K562 (cell line): ENCODE data around the gene NPEPPS. TPM values are rescaled to one million over a fixed set of nuclear protein-coding genes. Genes with fewer than 3 reads are reported as not detected.

Experiments
- ATF6 ChIP-seq: sonication (generic); formaldehyde crosslinking; IDR thresholded peaks from 2 replicates; pipeline ENCODE4 v1.4.0; 2020; ENCODE audit warnings: mild to moderate bottlenecking, missing genetic modification reagents
- CBX8 ChIP-seq: fragments of 200-600 bp; sonication (generic); IDR thresholded peaks from 2 replicates; pipeline ENCODE4 v1.6.1; 2012; ENCODE audit warnings: borderline replicate concordance, mixed run types, low read depth, mild to moderate bottlenecking, moderate library complexity, mixed read lengths, low read length, control low read depth, inconsistent platforms; ENCODE audit not compliant: poor library complexity, severe bottlenecking; ENCODE audit errors: extremely low read depth
- CCAR2 ChIP-seq: fragments of 200-400 bp; formaldehyde crosslinking; IDR thresholded peaks from 2 replicates; pipeline ENCODE4 v1.6.1; 2017; ENCODE audit warnings: mild to moderate bottlenecking, low read depth, low read length
- CSDE1 ChIP-seq, 2 experiments: fragments of 450-650 bp; IDR thresholded peaks; 2 replicates each; pipeline ENCODE4 v1.6.1; 2016; ENCODE audit warnings: mild to moderate bottlenecking in 1 of 2
- DEAF1 ChIP-seq: fragments of 450-650 bp; formaldehyde crosslinking; IDR thresholded peaks from 2 replicates; pipeline ENCODE4 v1.4.0; 2020; ENCODE audit warnings: mild to moderate bottlenecking, moderate library complexity
- FOXJ3 ChIP-seq: sonication (generic); formaldehyde crosslinking; IDR thresholded peaks from 2 replicates; pipeline ENCODE4 v1.4.0; 2020; ENCODE audit warnings: mild to moderate bottlenecking, missing genetic modification reagents
- HLTF ChIP-seq: fragments of 450-650 bp; IDR thresholded peaks from 2 replicates; pipeline ENCODE4 v1.6.1; 2016
- KLF16 ChIP-seq: IDR thresholded peaks from 2 replicates; pipeline ENCODE4 v1.6.1; 2016; ENCODE audit warnings: antibody characterized with exemption
- MCM5 ChIP-seq: fragments of 450-650 bp; IDR thresholded peaks from 2 replicates; pipeline ENCODE4 v1.6.1; 2016; ENCODE audit warnings: low read depth
- MCM7 ChIP-seq, 2 experiments: fragments of 450-650 bp; IDR thresholded peaks; 2 replicates each; pipeline ENCODE4 v1.6.1; 2016 to 2018
- PHF8 ChIP-seq: fragments of 200-600 bp; sonication (generic); IDR thresholded peaks from 2 replicates; pipeline ENCODE4 v1.6.1; 2012; ENCODE audit warnings: mixed run types, mild to moderate bottlenecking, inconsistent platforms, low read length, moderate library complexity, borderline replicate concordance
- SMAD1 ChIP-seq: fragments of 150-350 bp; IDR thresholded peaks from 2 replicates; pipeline ENCODE4 v1.6.1; 2014; ENCODE audit warnings: low read length, low read depth; ENCODE audit not compliant: partially characterized antibody
- THAP12 ChIP-seq: fragments of 250-450 bp; sonication (Bioruptor Pico); IDR thresholded peaks from 2 replicates; pipeline ENCODE4 v1.9.0; 2021; ENCODE audit warnings: mild to moderate bottlenecking, inconsistent platforms
- ZBTB1 ChIP-seq: sonication (generic); formaldehyde crosslinking; IDR thresholded peaks from 2 replicates; pipeline ENCODE4 v1.8.1; 2023; ENCODE audit warnings: missing genetic modification reagents, low read depth, mild to moderate bottlenecking, borderline replicate concordance
- ZNF408 ChIP-seq: fragments of 250-450 bp; sonication (Bioruptor Pico); IDR thresholded peaks from 2 replicates; pipeline ENCODE4 v1.4.0; 2020; ENCODE audit warnings: low read depth, mild to moderate bottlenecking, moderate library complexity
- ZNF75A ChIP-seq: fragments of 450-650 bp; formaldehyde crosslinking; IDR thresholded peaks from 2 replicates; pipeline ENCODE4 v1.4.0; 2020; ENCODE audit warnings: mild to moderate bottlenecking
- polyA plus RNA-seq, 8 experiments: library from polyadenylated mRNA; depleted of rRNA in 4 of 8; stranded (reverse) in 5 of 8; unstranded in 3 of 8; fragments of >200 nt; fragmentation: Nextera tagmentation in 2 of 8; fragmentation: Illumina TruSeq in 1 of 8; extraction: Ambion mirVana in 2 of 8; extraction: Trizol in 1 of 8; gene quantifications; 2 replicates each; pipeline versions ENCODE4 v1.2.1 to v1.2.3, GENCODE V29; 2011 to 2014; ENCODE audit warnings: inconsistent platforms in 1 of 8, missing spikeins in 1 of 8
- total RNA-seq, 7 experiments: library from RNA; depleted of rRNA in 6 of 7; stranded (reverse); fragments of >200 nt in 6 of 7; fragmentation: Illumina TruSeq in 2 of 7; extraction: Trizol in 2 of 7; gene quantifications; 2 replicates each; pipeline versions ENCODE4 v1.2.1 to v1.2.3, GENCODE V29; 2011 to 2021; ENCODE audit warnings: low replicate concordance in 1 of 7
- TF ChIP-seq, protein P1 (sequence below), 2 experiments: fragments of 450-650 bp; conservative IDR thresholded peaks; 2 replicates each; pipeline ENCODE4 v1.6.1; 2017; ENCODE audit warnings: mild to moderate bottlenecking in 2 of 2, moderate library complexity in 2 of 2

The NPEPPS gene
- total and polyA plus RNA-seq, 9 of the 15 experiments (the other 6 are each of a cell fraction or from before 2014, with no cell fraction given), result 21.4 to 108 (median 46.0) TPM

DNA sequence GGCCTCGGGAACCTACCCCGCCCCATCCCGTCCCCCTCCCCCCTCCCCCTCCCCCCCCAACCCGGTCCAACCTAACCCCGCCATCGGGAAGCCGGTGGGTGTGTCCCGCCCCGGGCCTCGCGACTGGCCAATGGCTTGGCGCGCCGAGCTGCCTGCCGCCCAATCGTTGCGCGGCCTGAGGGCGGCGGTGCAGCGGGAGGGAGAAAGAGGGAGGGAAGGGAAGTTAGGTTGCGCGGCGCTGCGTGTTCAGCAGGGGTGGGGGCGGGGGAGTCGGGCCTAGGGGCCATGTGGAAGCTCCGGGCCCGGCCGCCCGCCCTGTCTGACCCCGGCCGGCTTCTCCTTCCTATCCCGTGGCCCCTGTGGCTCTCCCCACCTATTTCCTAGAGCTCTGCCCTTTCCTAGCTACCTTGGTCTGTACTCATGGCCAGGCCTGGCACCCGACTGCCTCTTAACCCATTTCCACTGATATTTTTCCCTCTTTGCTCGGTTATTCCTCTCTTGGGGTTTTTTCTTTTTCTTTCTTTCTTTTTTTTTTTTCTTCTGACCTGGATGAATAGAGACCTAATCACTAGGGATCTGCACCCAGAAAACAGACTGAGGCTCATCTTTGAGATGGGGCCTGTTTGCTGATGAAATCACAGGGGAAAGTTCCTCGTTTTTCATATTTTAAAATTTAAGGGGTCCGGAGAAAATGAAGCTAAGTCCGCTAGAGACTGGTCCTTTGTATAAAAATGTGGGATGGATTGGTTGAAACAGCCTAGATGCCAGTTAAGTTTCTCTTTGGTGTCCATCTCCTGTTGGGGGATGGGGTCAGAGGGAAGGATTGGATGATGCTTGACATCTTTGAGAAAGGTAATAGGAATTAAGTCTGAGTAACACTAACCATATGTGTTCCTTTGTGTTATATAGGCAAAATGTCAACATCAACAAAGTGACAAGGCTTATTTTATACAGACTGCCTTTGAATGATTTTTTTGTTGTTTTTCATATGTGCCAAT is 119.9 kb downstream of the NPEPPS start (continued):
- TF ChIP-seq MCM5 (no peak), ZNF75A (CRISPR knock-in tag) (no peak), THAP12 (no peak), HLTF (peak; percentile 21; the same call in 1 of the 2 replicates), ZNF408 (CRISPR knock-in tag) (no peak), CSDE1 (IDR thresholded peaks at IDR 0.05) (no peak), KLF16 (no peak), CBX8 (no peak), SMAD1 (no peak), FOXJ3 (CRISPR knock-in tag) (no peak), PHF8 (peak; percentile 54; the same call in 1 of the 2 replicates), ZBTB1 (CRISPR knock-in tag) (no peak), DEAF1 (CRISPR knock-in tag) (no peak), CCAR2 (no peak), MCM7 (IDR thresholded peaks at IDR 0.05) (no peak), ATF6 (CRISPR knock-in tag) (no peak)
- TF ChIP-seq, protein P1, sequence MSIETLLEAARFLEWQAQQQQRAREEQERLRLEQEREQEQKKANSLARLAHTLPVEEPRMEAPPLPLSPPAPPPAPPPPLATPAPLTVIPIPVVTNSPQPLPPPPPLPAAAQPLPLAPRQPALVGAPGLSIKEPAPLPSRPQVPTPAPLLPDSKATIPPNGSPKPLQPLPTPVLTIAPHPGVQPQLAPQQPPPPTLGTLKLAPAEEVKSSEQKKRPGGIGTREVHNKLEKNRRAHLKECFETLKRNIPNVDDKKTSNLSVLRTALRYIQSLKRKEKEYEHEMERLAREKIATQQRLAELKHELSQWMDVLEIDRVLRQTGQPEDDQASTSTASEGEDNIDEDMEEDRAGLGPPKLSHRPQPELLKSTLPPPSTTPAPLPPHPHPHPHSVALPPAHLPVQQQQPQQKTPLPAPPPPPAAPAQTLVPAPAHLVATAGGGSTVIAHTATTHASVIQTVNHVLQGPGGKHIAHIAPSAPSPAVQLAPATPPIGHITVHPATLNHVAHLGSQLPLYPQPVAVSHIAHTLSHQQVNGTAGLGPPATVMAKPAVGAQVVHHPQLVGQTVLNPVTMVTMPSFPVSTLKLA (conservative IDR thresholded peaks at IDR 0.05), result peak; percentile 88 to 96
